Activated CD4-positive, alpha-beta T cell treated with anti-CD3 and anti-CD28 coated beads for 36 hours (primary cell): ENCODE measurements around the gene ABHD17A. TPM values are rescaled to one million over a fixed set of nuclear protein-coding genes. Genes with fewer than 3 reads are reported as not detected.

Source experiments
- ATAC-seq: fragments of 200-7000 bp; cut with Tn5 transposase; one replicate; pipeline ENCODE4 v1.10.0; 2021; ENCODE audit warnings: mild to moderate bottlenecking, moderate library complexity
- CTCF ChIA-PET: fragments of 350-600 bp; sonication (Branson Sonifier 250); formaldehyde crosslinking; loops from one replicate; lab custom pipeline; 2021; ENCODE audit warnings: antibody characterized with exemption; lab: Charles Lee
- POLR2A ChIA-PET: fragments of 350-600 bp; sonication (Branson Sonifier 250); formaldehyde crosslinking; loops from one replicate; lab custom pipeline; 2021; ENCODE audit warnings: antibody characterized with exemption, inconsistent platforms; lab: Charles Lee
- DNase-seq: peaks from one replicate; pipeline ENCODE4 v3.0.0-alpha.2; 2020
- H3K27ac Mint-ChIP-seq: one replicate; pipeline ENCODE4 v1.8.0; 2021; ENCODE audit warnings: mixed read lengths
- H3K27me3 Mint-ChIP-seq: one replicate; pipeline ENCODE4 v1.8.0; 2021; ENCODE audit warnings: mixed read lengths
- H3K36me3 Mint-ChIP-seq: one replicate; pipeline ENCODE4 v1.8.0; 2021; ENCODE audit warnings: low read depth, mixed read lengths
- H3K4me1 Mint-ChIP-seq: one replicate; pipeline ENCODE4 v1.8.0; 2021; ENCODE audit warnings: mixed read lengths
- H3K4me3 Mint-ChIP-seq: one replicate; pipeline ENCODE4 v1.8.0; 2021; ENCODE audit warnings: mild to moderate bottlenecking, moderate library complexity, mixed read lengths
- H3K9me3 Mint-ChIP-seq: one replicate; pipeline ENCODE4 v1.8.0; 2021; ENCODE audit warnings: low read depth, mixed read lengths
- intact Hi-C, 2 experiments: fragments of 100-400 bp; cut with DNase I in 1 of 2; cut with micrococcal nuclease in 1 of 2; formaldehyde crosslinking; loops; one replicate each; pipeline versions ENCODE4 v1.14.2 to v1.15.1; 2022 to 2024; cut with DNase I, micrococcal nuclease
- total RNA-seq, 2 experiments: library from RNA; stranded (reverse); gene quantifications; one replicate each; pipeline ENCODE4 v1.2.3, GENCODE V29; 2021

ABHD17A gene
- total RNA-seq, 2 experiments from 2014 or later: 84.5 to 88.5 TPM

- Mint-ChIP-seq H3K27me3 (no peaks in the 10 kb centered on the region), H3K36me3 (peaks cover 9% of the 10 kb centered on the region), H3K9me3 (no peaks in the 10 kb centered on the region), H3K27ac (no peak overlapping the region), H3K4me3 (no peak overlapping the region), H3K4me1 (peaks cover 40% of the 10 kb centered on the region)
- no peak for ATAC-seq
- DNase-seq: no peak
- ChIA-PET CTCF (interaction anchor here (0.9 kb wide), 1 partner anchor 15 kb away, joined by 3 read pairs; no protein-coding TSS in a partner anchor), POLR2A (no interaction called here)
- intact Hi-C loops: no loop called here
These were observed 23.0 kb upstream of the ABHD17A start for GRCh38 chr19:1908364-1908678.

- POLR2A ChIA-PET: no interaction called here
- CTCF ChIA-PET: interaction anchor here (0.9 to 1.0 kb wide), 2 partner anchors 15 to 31 kb away, joined by 3 read pairs; no protein-coding TSS in a partner anchor
- Mint-ChIP-seq H3K27me3 (no peaks in the 10 kb centered on the region), H3K4me1 (peaks cover 46% of the 10 kb centered on the region), H3K36me3 (peaks cover 7% of the 10 kb centered on the region), H3K27ac (no peak overlapping the region), H3K9me3 (no peaks in the 10 kb centered on the region), H3K4me3 (no peak overlapping the region)
- ATAC-seq: no peak
- intact Hi-C loops: no loop called here
- DNase-seq: no peak
These were observed 22.5 kb upstream of the ABHD17A start for GRCh38 chr19:1907563-1908363.

- no peaks in the 10 kb centered on the region for H3K9me3 Mint-ChIP-seq
- H3K4me1 Mint-ChIP-seq: peaks cover 47% of the 10 kb centered on the region
- ATAC-seq: no peak
- H3K4me3 Mint-ChIP-seq: no peak overlapping the region
- POLR2A ChIA-PET: no interaction called here
- CTCF ChIA-PET: interaction anchor here (1.0 kb wide), 1 partner anchor 31 kb away, joined by 3 read pairs; no protein-coding TSS in a partner anchor
- H3K27ac Mint-ChIP-seq: no peak overlapping the region
- peaks cover 7% of the 10 kb centered on the region for H3K36me3 Mint-ChIP-seq
- intact Hi-C loops: no loop called here
- no peaks in the 10 kb centered on the region for H3K27me3 Mint-ChIP-seq
- no peak for DNase-seq
These were observed 21.8 kb upstream of the ABHD17A start for GRCh38 chr19:1906985-1907562.

- ATAC-seq (no peak), DNase-seq (no peak)
- POLR2A ChIA-PET: interaction anchor here (0.5 to 0.7 kb wide), 2 partner anchors 9 to 682 kb away, joined by 4 to 5 read pairs; no protein-coding TSS in a partner anchor
- H3K36me3 Mint-ChIP-seq: peaks cover 7% of the 10 kb centered on the region
- CTCF ChIA-PET: interaction anchor here (1.0 kb wide), 1 partner anchor 9 kb away, joined by 5 read pairs; no protein-coding TSS in a partner anchor
- H3K27me3 Mint-ChIP-seq: no peaks in the 10 kb centered on the region
- H3K4me1 Mint-ChIP-seq: peaks cover 47% of the 10 kb centered on the region
- peak overlapping the region; percentile 82 for H3K27ac Mint-ChIP-seq
- H3K9me3 Mint-ChIP-seq: no peaks in the 10 kb centered on the region
- peak overlapping the region; percentile 84 for H3K4me3 Mint-ChIP-seq
- intact Hi-C loops: loop anchor here (1.0 to 2.0 kb wide), 10 partner anchors 21 to 330 kb away; partner anchors contain the start of genes ABHD17A (in 2 of the 2), AP3D1 (in 1 of the 2), IZUMO4 (in 1 of the 2) and MOB3A (in 1 of the 2)
These were observed 20.6 kb upstream of the ABHD17A start for GRCh38 chr19:1905863-1906375.

DNA sequence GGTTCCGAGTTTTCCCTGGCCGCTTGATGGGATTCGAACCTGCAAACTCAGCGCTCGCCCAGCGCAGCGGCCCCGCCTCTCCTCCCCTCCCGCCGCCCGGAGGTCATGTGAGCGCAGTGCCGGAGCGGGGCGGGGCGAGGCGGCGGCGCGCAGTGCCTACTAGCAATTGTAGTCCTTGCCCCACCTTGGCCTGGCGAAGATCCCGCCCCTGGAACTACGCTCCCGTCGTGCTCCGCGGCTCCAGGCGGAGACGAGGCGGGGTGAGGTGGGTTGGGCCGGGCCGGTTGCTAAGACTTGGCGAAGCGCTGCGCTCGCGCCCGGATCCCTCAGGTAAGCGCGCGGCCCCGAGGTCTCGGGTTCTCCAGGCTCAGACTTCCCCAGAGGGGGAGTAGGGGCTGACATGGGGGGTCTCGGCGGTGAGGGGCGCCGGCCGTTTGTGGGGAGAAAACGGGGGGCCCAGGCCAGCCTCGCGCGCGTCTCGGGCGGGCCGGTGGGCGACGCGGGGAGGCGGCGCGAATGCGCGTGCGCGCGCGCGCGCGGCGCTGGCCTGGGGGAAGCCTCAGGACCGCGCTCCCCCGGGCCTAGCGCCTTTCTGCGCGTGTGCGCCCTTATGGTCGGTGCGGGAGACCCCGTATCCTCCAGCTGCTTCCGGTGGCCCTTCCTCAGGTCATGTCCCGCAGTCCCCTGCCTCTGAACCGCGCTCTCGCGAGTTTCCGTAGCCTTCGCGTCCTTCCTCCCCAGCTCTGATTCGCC, 20.0 kb upstream of the ABHD17A start, which contains the start of the genes ADAT3 and SCAMP4:
TSS of gene ADAT3 (plus strand) at position 290 of the 753 bp plus-strand sequence. CDS start 6,649 bp downstream, outside the sequence.
TSS of gene SCAMP4 (plus strand) at position 290 of the 753 bp plus-strand sequence. CDS start 9,621 bp downstream, outside the sequence.
- H3K27ac Mint-ChIP-seq: peak within 1 kb of the TSS; percentile 82
- no peaks in the 10 kb centered on the region for H3K9me3 Mint-ChIP-seq
- CTCF ChIA-PET: interaction anchor here (1.0 kb wide), 1 partner anchor 8 kb away, joined by 5 read pairs; no protein-coding TSS in a partner anchor
- peak; percentile 98 for ATAC-seq
- peaks cover 46% of the 10 kb centered on the region for H3K4me1 Mint-ChIP-seq
- DNase-seq: peak; percentile 100
- POLR2A ChIA-PET: interaction anchor here (0.5 to 0.7 kb wide), 2 partner anchors 8 to 682 kb away, joined by 4 to 5 read pairs; no protein-coding TSS in a partner anchor
- no peaks in the 10 kb centered on the region for H3K27me3 Mint-ChIP-seq
- intact Hi-C loops: loop anchor here (1.0 to 2.0 kb wide), 10 partner anchors 20 to 331 kb away; partner anchors contain the start of genes ABHD17A (in 2 of the 2), AP3D1 (in 1 of the 2), IZUMO4 (in 1 of the 2) and MOB3A (in 1 of the 2)
- H3K36me3 Mint-ChIP-seq: peaks cover 6% of the 10 kb centered on the region
- H3K4me3 Mint-ChIP-seq: peak within 1 kb of the TSS; percentile 84

GRCh38 chr19:1904860-1905109, 19.5 kb upstream of the ABHD17A start:
- Mint-ChIP-seq H3K9me3 (no peaks in the 10 kb centered on the region), H3K36me3 (peaks cover 5% of the 10 kb centered on the region), H3K27ac (peak overlapping the region; percentile 77), H3K27me3 (no peaks in the 10 kb centered on the region), H3K4me1 (peaks cover 42% of the 10 kb centered on the region), H3K4me3 (peak overlapping the region; percentile 84)
- intact Hi-C loops: loop anchor here (1.0 to 2.0 kb wide), 10 partner anchors 19 to 332 kb away; partner anchors contain the start of genes ABHD17A (in 2 of the 2), AP3D1 (in 1 of the 2), IZUMO4 (in 1 of the 2) and MOB3A (in 1 of the 2)
- ChIA-PET POLR2A (no interaction called here), CTCF (no interaction called here)
- ATAC-seq (no peak), DNase-seq (no peak)

DNA sequence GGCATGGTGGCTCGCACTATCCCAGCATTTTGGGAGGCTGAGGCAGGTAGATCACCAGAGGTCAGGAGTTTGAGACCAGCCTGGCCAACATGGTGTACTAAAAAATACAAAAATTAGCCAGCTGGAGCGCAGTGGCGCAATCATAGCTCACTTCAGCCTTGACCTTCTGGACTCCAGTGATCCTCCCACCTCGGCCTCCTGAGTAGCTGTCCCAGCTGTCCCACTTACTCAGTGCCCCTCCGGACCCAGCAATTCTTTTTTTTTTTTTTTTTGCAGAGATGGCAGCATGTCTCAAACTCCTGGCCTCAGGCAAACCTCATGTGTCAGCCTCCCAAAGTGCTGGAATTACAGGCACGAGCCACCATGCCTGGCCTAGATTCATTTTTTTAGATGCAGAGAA, 17.6 kb upstream of the ABHD17A start:
- intact Hi-C loops: no loop called here
- no peak for DNase-seq
- peaks cover 5% of the 10 kb centered on the region for H3K36me3 Mint-ChIP-seq
- H3K27me3 Mint-ChIP-seq: no peaks in the 10 kb centered on the region
- peak overlapping the region; percentile 63 for H3K27ac Mint-ChIP-seq
- no peak for ATAC-seq
- H3K9me3 Mint-ChIP-seq: no peaks in the 10 kb centered on the region
- ChIA-PET POLR2A (interaction anchor here (0.6 to 1.4 kb wide), 2 partner anchors 27 to 149 kb away, joined by 4 to 5 read pairs; no protein-coding TSS in a partner anchor), CTCF (interaction anchor here (0.6 to 1.7 kb wide), 5 partner anchors 24 to 1175 kb away, joined by 3 to 6 read pairs (median 4); no protein-coding TSS in a partner anchor)
- H3K4me3 Mint-ChIP-seq: no peak overlapping the region
- peaks cover 34% of the 10 kb centered on the region for H3K4me1 Mint-ChIP-seq

- H3K4me3 Mint-ChIP-seq: no peak overlapping the region
- POLR2A ChIA-PET: no interaction called here
- peaks cover 5% of the 10 kb centered on the region for H3K36me3 Mint-ChIP-seq
- intact Hi-C loops: no loop called here
- CTCF ChIA-PET: interaction anchor here (0.8 kb wide), 1 partner anchor 414 kb away, joined by 3 read pairs; no protein-coding TSS in a partner anchor
- no peaks in the 10 kb centered on the region for H3K27me3 Mint-ChIP-seq
- peaks cover 38% of the 10 kb centered on the region for H3K4me1 Mint-ChIP-seq
- H3K27ac Mint-ChIP-seq: peak overlapping the region; percentile 25
- no peak for ATAC-seq
- no peaks in the 10 kb centered on the region for H3K9me3 Mint-ChIP-seq
- no peak for DNase-seq
These were observed 16.7 kb upstream of the ABHD17A start for GRCh38 chr19:1901940-1902404.

- CTCF ChIA-PET: interaction anchor here (0.7 to 1.8 kb wide), 4 partner anchors 11 to 59 kb away, joined by 3 to 5 read pairs (median 4); partner anchors contain the start of gene ABHD17A
- Mint-ChIP-seq H3K9me3 (no peaks in the 10 kb centered on the region), H3K27me3 (no peaks in the 10 kb centered on the region), H3K27ac (peak overlapping the region; percentile 95), H3K4me1 (peaks cover 32% of the 10 kb centered on the region), H3K4me3 (peak overlapping the region; percentile 77), H3K36me3 (no peaks in the 10 kb centered on the region)
- intact Hi-C loops: no loop called here
- DNase-seq (no peak), ATAC-seq (no peak)
- POLR2A ChIA-PET: interaction anchor here (0.6 to 1.6 kb wide), 3 partner anchors 20 to 582 kb away, joined by 3 to 8 read pairs (median 5); no protein-coding TSS in a partner anchor
These were observed 11.2 kb upstream of the ABHD17A start for GRCh38 chr19:1896508-1896907.

DNA sequence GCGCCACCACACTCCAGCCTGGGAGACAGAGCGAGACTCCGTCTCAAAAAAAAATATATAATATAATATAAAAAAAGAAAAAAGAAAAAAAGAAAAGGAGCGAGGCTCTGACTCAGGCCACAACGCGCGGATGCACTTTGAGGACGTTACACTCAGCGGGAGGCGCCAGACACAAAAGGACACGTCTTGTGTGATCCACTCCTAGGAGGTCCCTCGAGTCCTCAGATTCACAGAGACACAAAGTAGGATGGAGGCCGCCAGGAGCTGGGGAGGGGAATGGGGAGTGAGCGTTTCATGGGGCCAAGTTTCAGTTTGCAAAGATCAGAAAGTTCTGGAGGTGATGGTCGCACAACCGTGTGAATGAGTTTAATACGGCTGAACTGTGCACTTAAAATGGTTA, 8.5 kb upstream of the ABHD17A start:
- Mint-ChIP-seq H3K36me3 (no peaks in the 10 kb centered on the region), H3K4me3 (no peak overlapping the region), H3K9me3 (no peaks in the 10 kb centered on the region), H3K27me3 (no peaks in the 10 kb centered on the region), H3K27ac (no peak overlapping the region), H3K4me1 (peaks cover 32% of the 10 kb centered on the region)
- DNase-seq: no peak
- no peak for ATAC-seq
- POLR2A ChIA-PET: no interaction called here
- intact Hi-C loops: no loop called here
- CTCF ChIA-PET: no interaction called here
